Panc1 (cell line): Measurements from ENCODE around the gene OR5V1. TPM values are rescaled to one million over a fixed set of nuclear protein-coding genes. Genes with fewer than 3 reads are reported as not detected.

Experiments used
- ATAC-seq: fragments of 200-7000 bp; cut with Tn5 transposase; 2 replicates; pipeline ENCODE4 v1.9.1; 2020; ENCODE audit warnings: mild to moderate bottlenecking, moderate library complexity
- Bru-seq: library from RNA; stranded (reverse); fragments of 400-500 nt; gene quantifications from one replicate; lab custom pipeline; 2021; lab: Mats Ljungman, UMichigan
- BruChase-seq, 2 experiments: library from RNA; stranded (reverse); fragments of 400-500 nt; gene quantifications; one replicate each; lab custom pipeline; 2021; lab: Mats Ljungman, UMichigan
- BruUV-seq: library from RNA; stranded (reverse); fragments of 400-500 nt; replicated peaks from 2 replicates; lab custom pipeline; 2021; lab: Mats Ljungman, UMichigan
- CTCF ChIA-PET: fragments of 300-600 bp; sonication (Branson Sonifier 250); formaldehyde crosslinking; loops from one replicate; lab custom pipeline; 2022; ENCODE audit warnings: antibody characterized with exemption; lab: Charles Lee
- POLR2A ChIA-PET: fragments of 300-600 bp; sonication (Branson Sonifier 250); formaldehyde crosslinking; loops from one replicate; lab custom pipeline; 2022; ENCODE audit warnings: antibody characterized with exemption; lab: Charles Lee
- DNase-seq: peaks from one replicate; pipeline ENCODE4 v3.0.0-alpha.2; 2010; ENCODE audit warnings: low read depth, low spot score
- H3K27ac ChIP-seq: 2 replicates; pipeline ENCODE4 v1.5.1; 2011; ENCODE audit warnings: mild to moderate bottlenecking, low read length, inconsistent platforms
- H3K27me3 ChIP-seq: fragments of 200-500 bp; sonication (Bioruptor generic); 2 replicates; pipeline ENCODE4 v1.6.0; 2014; ENCODE audit warnings: low read length, inconsistent platforms; ENCODE audit not compliant: control insufficient read depth, insufficient read depth
- H3K36me3 ChIP-seq: fragments of 200-500 bp; sonication (Bioruptor generic); 2 replicates; pipeline ENCODE4 v1.5.1; 2014; ENCODE audit warnings: inconsistent platforms, mild to moderate bottlenecking, low read length, moderate library complexity; ENCODE audit not compliant: control insufficient read depth, insufficient read depth
- H3K4me1 ChIP-seq: 2 replicates; pipeline ENCODE4 v1.5.1; 2011; ENCODE audit warnings: inconsistent platforms, mild to moderate bottlenecking, low read length, moderate library complexity; ENCODE audit not compliant: control insufficient read depth, insufficient read depth
- H3K4me3 ChIP-seq, 2 experiments: 2 replicates each; pipeline ENCODE4 v1.5.1; 2011 to 2012; ENCODE audit warnings: low read depth in 2 of 2, low read length in 2 of 2, mild to moderate bottlenecking in 2 of 2, inconsistent platforms in 1 of 2, moderate library complexity in 1 of 2
- H3K9me3 ChIP-seq: fragments of 200-500 bp; sonication (Bioruptor generic); 2 replicates; pipeline ENCODE4 v1.5.1; 2014; ENCODE audit warnings: low read depth, mild to moderate bottlenecking, inconsistent platforms, low read length, moderate library complexity; ENCODE audit not compliant: control insufficient read depth, insufficient read depth
- CTCF ChIP-seq: fragments of 450-650 bp; IDR thresholded peaks from 2 replicates; pipeline ENCODE4 v1.5.1; 2017; ENCODE audit warnings: mild to moderate bottlenecking
- POLR2AphosphoS5 ChIP-seq: IDR thresholded peaks from 2 replicates; pipeline ENCODE4 v1.6.1; 2012; ENCODE audit warnings: mild to moderate bottlenecking, low read depth, low read length, moderate library complexity
- REST ChIP-seq, 2 experiments: IDR thresholded peaks; 2 replicates each; pipeline ENCODE4 v1.6.1; 2011 to 2012; ENCODE audit warnings: low read depth in 2 of 2, control low read depth in 1 of 2, low read length in 1 of 2, mild to moderate bottlenecking in 1 of 2, moderate library complexity in 1 of 2; ENCODE audit not compliant: insufficient read depth in 1 of 2
- SIN3A ChIP-seq: IDR thresholded peaks from 2 replicates; pipeline ENCODE4 v1.6.1; 2012; ENCODE audit warnings: low read depth, mild to moderate bottlenecking, low read length, moderate library complexity, borderline replicate concordance; ENCODE audit not compliant: insufficient read depth
- TCF7L2 ChIP-seq: IDR thresholded peaks from 2 replicates; pipeline ENCODE4 v1.6.1; 2011; ENCODE audit warnings: mild to moderate bottlenecking, low read depth, low read length, inconsistent platforms
- in situ Hi-C: cut with HindIII; loops from 2 replicates; pipeline ENCODE4 v1.10.0; 2016; ENCODE audit warnings: low sequenced_read_pairs, low pct_unique_long_range_greater_than_20kb
- intact Hi-C: fragments of 100-400 bp; cut with micrococcal nuclease; formaldehyde crosslinking; loops from one replicate; pipeline ENCODE4 v1.10.0; 2022; ENCODE audit not compliant: unreplicated experiment
- long read RNA-seq: library from polyadenylated mRNA; unstranded; transcript quantifications from one replicate; pipeline ENCODE4 v2.0.0, GENCODE V29; 2021; ENCODE audit not compliant: unreplicated experiment
- polyA plus RNA-seq: library from polyadenylated mRNA; unstranded; fragments of >200 nt; gene quantifications from one replicate; pipeline ENCODE4 v1.2.1, GENCODE V29; 2012; ENCODE audit warnings: missing spikeins; ENCODE audit not compliant: insufficient read length
- total RNA-seq: library from RNA; stranded (reverse); gene quantifications from one replicate; pipeline ENCODE4 v1.2.1, GENCODE V29; 2021; ENCODE audit not compliant: unreplicated experiment

The OR5V1 gene
- total RNA-seq (not detected), Bru-seq, nascent RNA (not detected), BruChase-seq, experiment 1, labeled RNA remaining after a 2-hour chase (percentile 1 among the genes with signal in this experiment), BruChase-seq, experiment 2, labeled RNA remaining after a 6-hour chase (not detected)
- not detected for polyA plus RNA-seq
- long read RNA-seq: 0 reads

GRCh38 chr6:29368765-29369164, at the start of gene OR5V1:
Gene OR5V1, minus strand, starts transcription at chr6:29368865. Its CDS starts 12,670 bp downstream, at chr6:29356195.
- POLR2A ChIA-PET: no interaction called here
- H3K27me3 ChIP-seq: no peaks in the 10 kb centered on the region
- in situ Hi-C loops: no loop called here

GRCh38 chr6:29414588-29414987, 45.9 kb upstream of the OR5V1 start, which contains the start of gene OR12D1:
Gene OR12D1, plus strand, starts transcription at chr6:29414928.
- ATAC-seq: no peak
- TF ChIP-seq SIN3A (no peak), CTCF (peak; percentile 22; the same call in 1 of the 2 replicates)
- in situ Hi-C loops (no loop called here), intact Hi-C loops (no loop called here)
- Histone ChIP-seq H3K27ac (no peak within 1 kb of the TSS), H3K27me3 (0 out of 2 replicates have a peak, but pooled peaks cover 6% of the 10 kb centered on the region), H3K36me3 (no peaks in the 10 kb centered on the region), H3K4me1 (no peaks in the 10 kb centered on the region), H3K4me3 (no peak within 1 kb of the TSS), H3K9me3 (no peaks in the 10 kb centered on the region)
- BruUV-seq: no TSS peak
- ChIA-PET CTCF (no interaction called here), POLR2A (interaction anchor here (0.7 kb wide), 1 partner anchor 37 kb away, joined by 3 read pairs; no protein-coding TSS in a partner anchor)
- no peak for DNase-seq

More at GRCh38 chr6:29368765-29369164, at the start of gene OR5V1:
- CTCF ChIA-PET: no interaction called here
- no peak within 1 kb of the TSS for H3K4me3 ChIP-seq
- no peaks in the 10 kb centered on the region for H3K4me1 ChIP-seq
- no peak within 1 kb of the TSS for H3K27ac ChIP-seq
- H3K36me3 ChIP-seq: no peaks in the 10 kb centered on the region
- intact Hi-C loops: no loop called here
- no peaks in the 10 kb centered on the region for H3K9me3 ChIP-seq
- no peak for ATAC-seq
- no peak for DNase-seq
- TF ChIP-seq TCF7L2: no peak
- no peak for TF ChIP-seq SIN3A
- TF ChIP-seq CTCF: no peak
- no peak for TF ChIP-seq REST (IDR thresholded peaks at IDR 0.05; ENCODE audit: insufficient read depth in 1 of 2, low read depth in 2 of 2, low read length in 1 of 2)
- no peak for TF ChIP-seq POLR2AphosphoS5
- no TSS peak for BruUV-seq
